ENCODE results near the gene PTGES3L.
"Not testable (repeated sequence)": the region's sequence is repeated elsewhere in the genome, so short reads cannot be mapped to it uniquely, and the experiment has no call there.

GRCh38 chr17:42975701-42976100, 4.2 kb downstream of the PTGES3L start:
- not testable (repeated sequence) for TF ChIP-seq EZH2 (IDR thresholded peaks at IDR 0.05; ENCODE audit: insufficient read depth, poor library complexity, severe bottlenecking); EZH2phosphoT487 (IDR thresholded peaks at IDR 0.05; ENCODE audit: insufficient read depth, low read depth)

Data from GM23248 (cell line).